Loucy (cell line): ENCODE measurements around the gene TBC1D20.

Source experiments
- CTCF ChIP-seq: fragments of 200-600 bp; sonication (generic); conservative IDR thresholded peaks from 2 replicates; pipeline ENCODE4 v1.5.1; 2014; ENCODE audit warnings: mild to moderate bottlenecking, antibody characterized with exemption, low read length
- EZH2phosphoT487 ChIP-seq: fragments of 200-600 bp; IDR thresholded peaks from 2 replicates; pipeline ENCODE4 v1.6.1; 2018; ENCODE audit warnings: antibody characterized with exemption, mild to moderate bottlenecking, moderate library complexity, borderline replicate concordance

GRCh38 chr20:434221-434620, 28.1 kb downstream of the TBC1D20 start:
- TF ChIP-seq CTCF (no peak), EZH2phosphoT487 (no peak)
